Stimulated activated CD4-positive, alpha-beta T cell treated with anti-CD3 and anti-CD28 coated beads, TNF-alpha, amount 100 ng/mL, for 24 hours (primary cell): ENCODE measurements around the gene RAB5A.
"Not testable (repeated sequence)": the region's sequence is repeated elsewhere in the genome, so short reads cannot be mapped to it uniquely, and the experiment has no call there.

Source experiments
- DNase-seq, 3 experiments: peaks; one replicate each; pipeline ENCODE4 v3.0.0-alpha.2; 2020; ENCODE audit warnings: low read depth in 3 of 3

Gene RAB5A

DNA sequence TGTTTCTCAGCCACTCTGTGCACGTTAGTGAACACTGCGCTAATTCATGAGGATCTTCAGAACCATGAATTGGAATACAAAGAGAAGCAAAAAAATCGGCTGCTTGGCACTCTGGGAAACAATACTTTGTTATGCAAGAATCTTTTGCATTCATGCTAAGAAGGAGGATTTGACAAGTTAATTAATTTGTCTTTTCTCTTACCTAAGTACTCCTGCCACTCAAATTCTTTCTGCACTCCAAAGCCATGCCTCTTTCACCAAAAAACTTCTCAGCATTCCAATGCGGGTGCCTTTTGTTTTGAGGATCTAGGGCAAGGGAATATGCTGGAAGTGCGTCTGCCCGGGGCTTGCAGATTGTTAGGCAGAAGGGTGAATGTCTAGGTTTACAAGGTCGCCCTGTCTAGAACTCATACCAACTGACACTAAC, 82.0 kb downstream of the RAB5A start:
- no peak for DNase-seq

DNA sequence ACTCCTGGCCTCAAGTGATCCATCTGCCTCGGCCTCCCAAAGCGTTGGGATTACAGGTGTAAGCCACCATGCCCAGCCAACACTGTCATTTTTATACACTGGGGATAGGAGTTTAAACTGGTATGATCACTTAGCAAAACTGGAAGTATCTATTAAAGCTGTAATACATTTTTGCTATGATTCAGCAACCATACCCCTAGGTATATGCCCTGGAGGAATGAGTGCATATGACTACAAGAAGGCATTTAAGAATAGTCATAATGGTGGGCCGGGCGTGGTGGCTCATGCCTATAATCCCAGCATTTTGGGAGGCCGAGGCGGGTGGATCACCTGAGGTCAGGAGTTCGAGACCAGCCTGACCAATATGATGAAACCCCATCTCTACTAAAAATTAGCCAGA, 85.0 kb downstream of the RAB5A start:
- DNase-seq = not testable (repeated sequence)
